Epithelial cell of esophagus (primary cell): ENCODE results near the gene GHDC.

Experiments used
- DNase-seq: peaks from one replicate; pipeline ENCODE4 v3.0.0; 2010; ENCODE audit warnings: low read depth
- H3K4me3 ChIP-seq: 2 replicates; pipeline ENCODE4 v1.5.1; 2011; ENCODE audit warnings: mild to moderate bottlenecking, low read length, control low read depth
- CTCF ChIP-seq: IDR thresholded peaks from 2 replicates; pipeline ENCODE4 v1.5.1; 2011; ENCODE audit warnings: low read depth, mild to moderate bottlenecking, low read length, control low read depth, inconsistent platforms; ENCODE audit not compliant: insufficient read depth; ENCODE audit errors: missing control alignments

GHDC gene

GRCh38 chr17:42185621-42185930 lies 8.7 kb downstream of the GHDC start:
- no peak overlapping the region for H3K4me3 ChIP-seq
- no peak for TF ChIP-seq CTCF
- DNase-seq, result no peak

DNA sequence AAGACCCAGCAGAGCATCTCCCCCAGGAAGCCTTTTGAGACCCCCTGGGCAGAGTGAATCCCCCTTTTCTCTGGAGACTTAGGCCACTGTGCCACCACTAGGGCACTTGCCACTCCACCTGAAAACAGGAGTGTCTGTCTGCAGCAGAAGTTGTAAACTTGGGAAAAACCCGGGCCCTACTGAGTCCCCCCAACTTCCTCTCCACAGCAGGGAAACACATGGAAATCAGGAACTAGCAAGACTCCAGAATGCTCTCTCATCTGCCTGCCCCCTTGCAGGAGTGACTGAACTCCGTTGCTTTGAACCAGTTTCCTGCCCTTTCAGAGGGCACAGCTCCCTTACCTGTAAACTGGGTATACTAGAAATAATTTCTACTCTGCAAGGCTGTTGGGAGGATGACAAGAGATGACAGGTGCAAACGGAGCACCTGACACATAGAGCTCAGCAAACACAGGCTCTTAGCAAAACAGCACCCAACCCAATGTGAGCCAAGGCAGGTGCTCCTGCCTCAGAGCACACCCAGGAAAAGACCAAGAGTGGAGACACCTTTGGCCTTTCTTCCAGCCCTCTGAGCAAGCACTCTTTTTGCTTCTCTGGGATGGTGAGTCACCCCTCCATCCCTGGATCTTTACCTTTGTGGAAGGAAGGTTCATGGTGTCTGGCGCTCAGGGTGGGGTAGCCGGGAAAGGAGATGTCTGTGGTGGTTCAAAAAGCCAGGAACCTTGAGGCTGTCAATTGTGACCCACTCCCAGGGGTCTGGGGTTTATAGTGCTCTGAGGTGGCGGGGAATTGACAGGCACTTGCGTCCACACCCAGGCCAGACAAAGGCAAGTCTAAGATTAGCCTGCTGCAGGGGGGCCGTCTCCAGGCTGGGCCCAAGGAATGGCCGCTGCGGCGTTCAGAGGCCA lies 9.3 kb downstream of the GHDC start, which contains the start of gene HCRT:
HCRT (minus strand) TSS at position 740 of the 908 bp plus-strand sequence; CDS start at position 653, 87 bp downstream.
- no peak within 1 kb of the TSS for H3K4me3 ChIP-seq
- TF ChIP-seq CTCF, result no peak

GRCh38 chr17:42183741-42184711 lies 10.3 kb downstream of the GHDC start:
- no peak for TF ChIP-seq CTCF
- peak; percentile 26 for DNase-seq
- H3K4me3 ChIP-seq, result no peak overlapping the region

More for the DNA sequence above, 9.3 kb downstream of the GHDC start, which contains the start of gene HCRT:
- DNase-seq, result peak; percentile 6

DNA sequence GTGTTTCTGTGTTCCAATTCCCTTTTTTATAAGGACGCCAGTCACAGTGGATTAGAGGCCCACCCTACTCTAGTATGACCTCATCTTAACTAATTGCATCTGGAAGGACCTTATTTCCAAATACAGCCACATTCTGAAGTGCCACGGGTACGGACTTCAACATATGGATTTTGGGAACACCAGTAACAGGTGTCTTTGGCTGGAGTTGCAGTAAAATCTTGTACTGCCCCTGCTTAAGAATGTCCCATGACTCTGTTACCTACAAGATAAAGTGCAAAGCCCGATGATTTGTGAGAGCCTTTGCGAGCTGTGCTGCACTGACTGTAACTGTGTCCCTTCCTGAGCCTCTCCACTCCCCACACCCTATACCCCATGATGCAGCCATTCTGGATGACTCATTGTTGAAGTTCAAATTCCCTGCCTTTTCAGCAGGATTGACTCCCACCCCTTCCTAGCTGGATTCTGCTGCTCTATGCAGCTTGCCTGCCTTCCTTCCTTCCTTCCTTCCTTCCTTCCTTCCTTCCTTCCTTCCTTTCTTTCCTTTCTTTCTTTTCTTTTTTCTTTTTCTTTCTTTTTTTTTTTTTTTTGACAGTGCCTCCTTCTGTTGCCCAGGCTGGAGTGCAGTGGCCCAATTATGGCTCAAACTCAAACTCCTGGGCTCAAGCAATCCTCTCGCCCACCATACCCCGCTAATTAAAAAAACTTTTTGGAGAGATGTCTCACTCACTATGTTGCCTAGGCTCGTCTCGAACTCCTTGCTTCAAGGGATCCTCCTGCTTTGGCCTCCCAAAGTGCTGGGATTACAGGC lies 11.2 kb downstream of the GHDC start:
- TF ChIP-seq CTCF, result no peak
- DNase-seq, result peak; percentile 39
- no peak overlapping the region for H3K4me3 ChIP-seq

DNA sequence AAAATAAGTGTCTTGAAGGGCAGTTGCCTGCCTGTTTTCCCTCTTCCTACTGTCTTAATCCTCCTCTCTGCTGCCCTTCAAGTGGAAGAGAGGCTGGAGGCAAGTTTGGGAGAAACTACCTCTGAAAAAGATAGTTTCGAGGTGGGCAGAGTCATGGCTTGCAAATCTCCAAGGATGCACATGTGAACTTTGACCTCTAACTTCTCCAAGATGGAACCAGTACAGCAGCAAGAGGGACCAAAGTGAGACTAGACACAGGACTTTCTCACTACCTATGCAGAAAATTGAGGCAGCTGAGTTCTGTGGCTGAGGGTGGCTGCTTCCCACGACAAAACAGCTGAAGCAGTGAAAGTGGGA lies 12.5 kb downstream of the GHDC start:
- DNase-seq, result no peak
- no peak for TF ChIP-seq CTCF
- no peak overlapping the region for H3K4me3 ChIP-seq
